Coronary artery (tissue), 2 donors: ENCODE data around the gene DSCAML1.

Source experiments
- DNase-seq: peaks from one replicate; pipeline ENCODE4 v3.0.0-alpha.2; 2017; ENCODE audit warnings: low spot score
- H3K27ac ChIP-seq, 2 donors: fragments of 200-600 bp; sonication (generic); one replicate each; pipeline ENCODE4 v1.5.1; 2016 to 2019
- H3K4me3 ChIP-seq: fragments of 200-600 bp; sonication (generic); 2 replicates; pipeline ENCODE4 v1.5.1; 2016; ENCODE audit warnings: mild to moderate bottlenecking, moderate library complexity
- TF ChIP-seq, protein P1 (sequence below): fragments of 200-600 bp; sonication (generic); IDR thresholded peaks from one replicate; pipeline ENCODE4 v1.5.1; 2019; ENCODE audit warnings: antibody characterized with exemption

The DSCAML1 gene

DNA sequence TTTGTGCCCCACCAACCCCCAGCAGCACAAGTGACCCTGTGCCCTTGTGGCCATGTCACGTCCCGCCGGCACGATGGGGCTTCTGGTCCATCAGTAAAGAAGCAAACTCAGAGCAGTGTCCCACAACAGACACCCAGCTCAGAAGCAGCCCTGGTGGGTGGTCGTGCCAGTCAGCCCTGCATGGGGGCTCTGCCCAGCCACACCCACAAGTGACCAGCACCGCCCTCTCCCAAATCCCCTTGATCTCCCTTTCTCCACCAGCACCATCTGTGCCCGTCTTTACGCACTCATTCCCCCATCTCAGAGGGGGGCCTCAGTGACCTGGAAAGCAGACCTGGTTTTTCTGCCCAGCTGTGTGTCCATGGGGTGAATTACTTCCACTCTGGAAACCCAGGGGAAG, 149.1 kb downstream of the DSCAML1 start:
- Histone ChIP-seq H3K27ac (no peak overlapping the region), H3K4me3 (no peak overlapping the region)
- DNase-seq: no peak
- TF ChIP-seq, protein P1, sequence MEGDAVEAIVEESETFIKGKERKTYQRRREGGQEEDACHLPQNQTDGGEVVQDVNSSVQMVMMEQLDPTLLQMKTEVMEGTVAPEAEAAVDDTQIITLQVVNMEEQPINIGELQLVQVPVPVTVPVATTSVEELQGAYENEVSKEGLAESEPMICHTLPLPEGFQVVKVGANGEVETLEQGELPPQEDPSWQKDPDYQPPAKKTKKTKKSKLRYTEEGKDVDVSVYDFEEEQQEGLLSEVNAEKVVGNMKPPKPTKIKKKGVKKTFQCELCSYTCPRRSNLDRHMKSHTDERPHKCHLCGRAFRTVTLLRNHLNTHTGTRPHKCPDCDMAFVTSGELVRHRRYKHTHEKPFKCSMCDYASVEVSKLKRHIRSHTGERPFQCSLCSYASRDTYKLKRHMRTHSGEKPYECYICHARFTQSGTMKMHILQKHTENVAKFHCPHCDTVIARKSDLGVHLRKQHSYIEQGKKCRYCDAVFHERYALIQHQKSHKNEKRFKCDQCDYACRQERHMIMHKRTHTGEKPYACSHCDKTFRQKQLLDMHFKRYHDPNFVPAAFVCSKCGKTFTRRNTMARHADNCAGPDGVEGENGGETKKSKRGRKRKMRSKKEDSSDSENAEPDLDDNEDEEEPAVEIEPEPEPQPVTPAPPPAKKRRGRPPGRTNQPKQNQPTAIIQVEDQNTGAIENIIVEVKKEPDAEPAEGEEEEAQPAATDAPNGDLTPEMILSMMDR: no peak

DNA sequence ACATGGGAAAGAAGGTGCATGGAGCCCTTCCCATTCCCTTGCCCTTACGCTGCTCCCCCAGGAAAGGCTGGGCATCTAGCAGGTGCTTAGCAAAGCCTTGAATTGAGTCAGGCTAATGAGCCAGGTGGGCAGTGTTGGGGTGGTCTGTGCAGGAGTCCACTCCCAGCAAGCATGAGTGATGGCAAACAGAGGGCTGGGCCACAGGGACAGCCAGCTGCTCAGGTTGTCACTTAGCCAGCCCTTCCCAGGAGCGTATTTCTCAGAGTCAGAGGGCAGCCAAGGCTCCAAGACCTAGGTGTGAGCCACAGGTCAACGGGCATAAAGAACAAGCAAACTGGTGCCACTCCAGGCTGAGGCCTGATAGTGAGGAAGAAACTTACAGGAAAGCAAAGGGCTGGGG, 149.8 kb downstream of the DSCAML1 start:
- Histone ChIP-seq H3K4me3 (no peak overlapping the region), H3K27ac (no peak overlapping the region)
- DNase-seq: no peak
- TF ChIP-seq, protein P1: no peak

DNA sequence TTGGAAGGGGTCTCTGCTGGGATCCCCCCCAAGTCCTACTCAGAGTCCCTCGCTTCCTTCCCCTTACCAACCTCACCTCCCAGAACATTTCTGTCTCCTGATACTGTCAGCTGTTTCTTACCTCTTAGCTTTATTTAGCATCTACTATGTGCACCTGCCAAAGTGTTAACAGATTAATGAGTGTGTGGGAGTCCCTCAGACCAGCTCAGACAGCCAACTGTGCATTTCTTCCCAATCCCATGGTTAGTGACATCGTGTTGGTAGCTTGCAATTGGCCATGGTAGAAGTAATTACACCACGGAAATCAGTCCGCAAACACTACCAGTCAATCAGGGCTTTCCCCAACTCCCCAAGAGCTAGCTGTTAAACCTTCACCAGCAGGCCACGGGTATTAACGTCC, 150.6 kb downstream of the DSCAML1 start:
- H3K27ac ChIP-seq: no peak overlapping the region
- TF ChIP-seq, protein P1: no peak
- H3K4me3 ChIP-seq: no peak overlapping the region
- DNase-seq: no peak

DNA sequence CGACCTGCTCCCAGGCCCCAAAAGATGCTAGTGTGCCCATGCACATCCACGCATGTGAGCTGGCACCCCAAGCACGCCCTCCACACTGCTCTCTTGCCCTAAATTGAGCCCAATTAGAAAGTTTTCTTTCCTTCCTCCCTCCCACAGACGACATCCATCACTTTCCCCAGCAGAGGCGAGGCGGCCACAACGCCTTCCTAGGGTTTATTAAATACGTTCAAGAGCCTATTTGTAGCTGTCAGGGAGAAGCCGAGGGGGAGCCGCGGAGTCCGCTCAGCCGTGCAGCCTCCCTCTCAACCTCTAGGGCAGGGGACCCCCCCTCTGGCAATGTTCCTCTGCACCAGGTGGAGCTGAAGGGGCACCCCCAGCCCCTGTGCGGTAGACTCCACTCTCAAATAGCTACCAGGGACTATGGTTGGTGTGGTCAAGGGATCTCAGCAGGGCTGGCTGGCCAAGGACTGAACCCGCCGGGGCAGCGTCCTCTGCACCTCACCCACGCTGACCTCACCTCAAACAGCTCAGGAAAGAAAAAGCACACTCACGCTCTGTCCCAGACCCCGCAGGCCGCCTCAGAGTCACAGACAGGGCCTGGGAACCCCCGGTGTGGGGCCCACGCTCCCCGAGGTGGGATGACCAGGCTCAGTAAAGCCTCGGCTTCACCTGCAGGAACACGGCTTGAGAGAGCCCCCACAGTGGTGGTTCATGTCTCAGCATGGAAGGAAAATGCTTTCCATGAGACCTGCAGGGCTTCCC, 152.4 kb downstream of the DSCAML1 start:
- no peak for DNase-seq
- TF ChIP-seq, protein P1: no peak
- Histone ChIP-seq H3K4me3 (no peak overlapping the region), H3K27ac (no peak overlapping the region)

DNA sequence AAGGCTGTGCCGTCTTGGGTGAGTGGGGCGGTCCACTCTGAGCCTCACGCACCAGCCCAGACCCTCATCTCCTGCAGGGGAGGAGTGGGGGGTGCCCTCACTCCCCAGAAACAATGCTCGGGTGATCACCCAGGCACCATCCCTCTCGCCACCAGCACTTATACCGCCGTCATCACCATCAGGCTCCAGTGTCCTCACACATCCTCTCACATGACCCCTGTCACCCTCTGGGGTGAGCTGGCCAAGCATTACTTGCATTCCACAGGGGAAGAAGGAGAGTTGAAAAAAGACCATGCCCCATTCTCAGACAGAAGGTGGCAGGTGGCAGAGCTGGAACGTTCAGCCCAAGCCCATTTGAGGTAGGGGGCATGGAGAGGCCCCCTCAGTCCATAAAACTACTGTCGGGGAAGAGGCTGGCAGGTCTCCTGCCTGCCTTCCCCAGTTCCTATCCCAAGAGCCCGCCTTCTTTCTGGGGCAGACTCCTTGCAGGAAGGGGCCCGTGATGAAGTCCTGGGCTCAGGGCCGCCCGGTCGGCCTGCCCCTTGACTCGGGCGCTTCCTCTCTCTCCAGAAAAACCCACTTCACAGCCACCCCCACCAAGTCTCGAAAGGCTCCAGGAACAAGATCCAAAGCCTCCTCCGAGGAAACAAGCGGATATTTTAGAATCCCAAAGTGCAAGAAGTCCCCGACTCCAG, 153.3 kb downstream of the DSCAML1 start:
- H3K27ac ChIP-seq: no peak overlapping the region
- no peak for DNase-seq
- TF ChIP-seq, protein P1: no peak
- no peak overlapping the region for H3K4me3 ChIP-seq

DNA sequence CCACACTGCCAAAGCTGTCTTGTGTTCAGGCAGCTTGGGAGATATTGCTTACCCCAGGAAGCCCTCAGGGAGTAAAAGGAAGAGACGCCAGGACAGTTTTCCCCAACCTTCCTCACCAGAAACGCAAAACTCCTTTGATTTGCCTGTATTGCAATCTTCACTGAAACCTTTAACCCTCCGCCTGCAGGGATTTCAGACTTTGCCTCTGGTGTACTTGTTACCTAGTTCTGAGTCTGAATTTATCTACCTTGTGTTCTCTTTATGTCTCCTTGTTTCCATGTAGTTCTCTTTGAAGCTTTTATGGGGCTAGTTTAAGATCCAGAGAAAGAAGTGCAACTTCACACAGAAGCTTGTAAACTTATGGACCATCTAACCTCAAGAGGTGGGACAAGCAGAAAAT, 154.2 kb downstream of the DSCAML1 start:
- no peak overlapping the region for H3K27ac ChIP-seq
- TF ChIP-seq, protein P1: no peak
- DNase-seq: no peak
- no peak overlapping the region for H3K4me3 ChIP-seq

DNA sequence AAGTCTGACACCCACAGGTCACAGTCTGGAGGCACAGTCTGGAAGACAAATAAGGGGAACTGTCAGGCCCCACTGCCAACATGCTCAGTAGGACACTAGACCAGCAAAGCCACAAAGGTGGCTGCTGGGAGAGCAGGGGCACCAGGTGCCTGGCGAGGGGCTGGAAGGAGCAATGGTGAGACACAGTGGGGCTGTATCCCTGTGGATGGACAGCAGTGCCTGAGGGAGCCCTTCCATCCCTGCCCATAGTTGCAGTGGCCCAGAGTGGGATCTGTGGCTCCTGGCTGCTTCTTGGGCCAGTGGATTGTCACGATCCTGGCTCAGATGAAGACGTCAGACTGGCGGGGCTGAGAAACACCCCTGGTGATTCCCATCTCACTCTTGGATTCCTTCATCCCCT, 154.6 kb downstream of the DSCAML1 start:
- no peak for DNase-seq
- no peak overlapping the region for H3K4me3 ChIP-seq
- TF ChIP-seq, protein P1: no peak
- H3K27ac ChIP-seq: no peak overlapping the region
